Measurements from ENCODE around the gene MCM3AP.

Gene MCM3AP

GRCh38 chr21:46185716-46186115 lies 99.7 kb downstream of the MCM3AP start:
- peak overlapping the region; percentile 67 for H3K4me3 ChIP-seq (ENCODE audit: low read length)
- no peak for TF ChIP-seq ZNF274 (IDR thresholded peaks at IDR 0.05; ENCODE audit: low read depth, low read length)
